Kidney glomerular epithelial cell (primary cell): ENCODE results near the gene CDH11.

Experiments used
- DNase-seq: peaks from one replicate; lab custom pipeline; 2025; lab: John Stamatoyannopoulos, UW

CDH11 gene

DNA sequence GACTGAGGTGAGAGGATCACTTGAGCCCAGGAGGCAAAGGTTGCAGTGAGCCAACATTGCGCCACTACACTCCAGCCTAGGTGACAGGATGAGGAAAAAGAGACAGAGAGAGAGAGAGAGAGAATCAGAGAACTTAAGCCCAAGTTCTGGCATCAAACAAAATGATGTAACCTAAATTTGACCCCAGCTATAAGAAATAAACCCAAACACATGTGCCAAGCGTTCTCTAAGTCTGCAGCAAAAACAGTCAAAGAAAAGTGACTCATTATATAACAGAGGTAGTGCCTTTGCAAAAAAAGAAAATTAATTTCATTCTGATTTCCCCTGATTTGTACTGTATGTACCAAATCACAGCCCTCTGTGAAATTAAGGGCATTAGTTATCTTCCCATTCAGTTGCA is 89.5 kb downstream of the CDH11 start:
- no peak for DNase-seq

DNA sequence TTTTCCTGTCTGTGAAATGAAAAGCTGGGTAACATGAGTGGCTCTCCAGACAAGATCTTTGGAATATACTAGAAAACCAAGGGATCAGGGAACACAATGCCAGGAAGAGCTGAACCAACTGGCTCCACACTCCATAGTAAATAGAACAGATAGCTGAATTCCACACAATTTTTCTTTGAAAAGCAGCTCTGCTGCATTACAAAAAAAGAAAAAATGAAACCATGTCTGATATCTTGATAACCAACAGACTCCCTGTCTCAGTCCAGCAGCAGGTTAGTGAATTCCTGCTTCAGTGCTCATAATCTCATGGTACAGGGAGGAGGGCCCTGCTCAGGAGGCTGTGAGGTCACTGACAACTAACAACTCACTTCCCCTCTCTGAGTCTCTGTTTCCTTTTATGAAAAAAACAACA is 97.1 kb downstream of the CDH11 start:
- DNase-seq: peak; percentile 42

DNA sequence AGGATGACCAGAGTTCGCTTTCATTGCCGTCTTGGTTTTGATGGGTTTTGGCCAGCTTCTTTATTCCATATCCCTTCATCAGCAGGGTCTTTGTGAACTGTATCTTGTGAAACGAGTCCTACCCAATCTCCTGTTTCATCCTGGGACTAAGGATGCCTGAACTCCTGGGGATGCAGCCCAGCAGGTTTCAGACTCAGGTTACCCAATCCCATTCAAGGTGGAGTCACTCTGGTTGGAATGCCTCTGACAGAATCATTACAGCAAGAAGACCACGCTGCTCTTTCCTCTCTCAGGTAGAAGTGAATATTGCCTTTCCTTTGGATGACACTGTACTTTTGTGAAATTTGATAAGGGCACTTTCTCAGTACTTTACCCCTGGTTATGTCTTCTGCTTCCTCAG is 98.1 kb downstream of the CDH11 start:
- no peak for DNase-seq

DNA sequence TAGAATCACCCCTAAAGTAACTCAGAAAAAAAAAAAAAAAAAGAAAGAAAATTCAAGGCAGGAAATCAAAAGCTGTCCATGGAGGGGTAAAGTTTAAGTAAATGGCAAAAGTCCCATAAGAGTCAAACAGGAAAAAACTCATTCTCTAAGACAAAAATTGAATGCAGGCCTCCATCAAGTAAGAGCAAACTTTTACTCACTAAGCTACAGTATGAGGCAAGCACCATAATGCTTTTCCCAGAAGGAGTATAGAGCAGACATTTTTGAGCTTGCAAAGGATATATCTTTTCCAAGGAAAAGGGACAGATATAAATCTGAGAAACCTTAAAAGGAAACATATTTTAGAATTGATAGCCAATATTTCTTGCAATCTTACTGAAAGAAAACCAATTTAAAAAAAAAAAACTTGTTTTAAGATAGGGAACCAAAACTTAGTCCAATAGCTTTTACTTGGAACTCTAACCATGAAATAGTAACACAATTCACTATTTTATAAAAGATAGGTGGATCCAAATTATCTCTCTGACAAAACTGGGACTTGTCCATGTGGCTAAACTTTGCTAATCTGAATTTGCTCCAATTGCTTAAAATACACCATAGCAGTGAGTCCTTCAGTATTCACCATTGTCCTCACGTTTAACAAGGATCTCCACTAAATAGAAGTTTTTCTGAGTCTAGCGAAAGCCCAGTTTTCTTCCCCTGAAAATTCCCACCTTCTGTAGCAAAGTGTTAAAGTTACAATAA is 99.8 kb downstream of the CDH11 start:
- no peak for DNase-seq

- DNase-seq: no peak
These were observed 105.1 kb downstream of the CDH11 start for GRCh38 chr16:65016754-65017153.

- no peak for DNase-seq
These were observed 106.3 kb downstream of the CDH11 start for GRCh38 chr16:65015599-65015998.

- no peak for DNase-seq
These were observed 109.5 kb downstream of the CDH11 start for GRCh38 chr16:65012357-65012756.

DNA sequence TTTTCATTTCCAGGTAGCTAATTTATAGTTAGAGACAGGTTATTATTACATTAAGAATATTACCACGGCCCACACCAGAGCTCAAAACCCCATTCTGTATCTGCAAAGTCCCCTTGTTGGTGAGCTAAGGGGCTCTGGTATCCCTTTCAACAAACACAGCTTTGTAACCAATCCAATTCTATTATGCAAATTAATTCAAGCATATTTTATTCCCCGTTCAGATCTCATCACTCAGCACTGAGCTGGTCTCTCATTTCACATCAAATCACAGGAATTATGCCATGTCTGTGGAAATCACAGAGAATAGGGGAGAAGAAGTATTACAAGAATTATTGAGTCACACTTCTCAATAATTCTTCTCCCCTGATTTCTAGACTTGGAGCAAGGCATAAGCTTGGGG is 111.7 kb downstream of the CDH11 start:
- no peak for DNase-seq

DNA sequence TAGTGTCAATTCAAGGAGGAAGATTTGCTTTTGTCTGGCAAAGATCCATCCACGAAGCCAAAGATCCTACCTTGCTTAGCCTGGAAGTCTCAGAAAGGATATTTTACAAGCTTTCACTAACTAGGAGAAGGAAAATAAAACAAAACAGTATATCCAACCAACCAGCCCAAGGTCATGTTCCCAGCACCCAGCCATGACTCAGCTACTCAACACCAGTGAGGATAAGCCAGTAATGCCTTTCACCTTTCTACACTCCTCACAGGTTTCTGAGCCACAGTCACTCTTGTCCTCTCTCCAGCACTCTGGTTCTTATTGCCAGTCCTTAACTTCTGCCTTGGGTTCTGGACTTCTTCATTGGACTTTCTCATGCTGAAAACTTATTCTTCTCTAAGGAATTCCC is 116.2 kb downstream of the CDH11 start:
- no peak for DNase-seq

DNA sequence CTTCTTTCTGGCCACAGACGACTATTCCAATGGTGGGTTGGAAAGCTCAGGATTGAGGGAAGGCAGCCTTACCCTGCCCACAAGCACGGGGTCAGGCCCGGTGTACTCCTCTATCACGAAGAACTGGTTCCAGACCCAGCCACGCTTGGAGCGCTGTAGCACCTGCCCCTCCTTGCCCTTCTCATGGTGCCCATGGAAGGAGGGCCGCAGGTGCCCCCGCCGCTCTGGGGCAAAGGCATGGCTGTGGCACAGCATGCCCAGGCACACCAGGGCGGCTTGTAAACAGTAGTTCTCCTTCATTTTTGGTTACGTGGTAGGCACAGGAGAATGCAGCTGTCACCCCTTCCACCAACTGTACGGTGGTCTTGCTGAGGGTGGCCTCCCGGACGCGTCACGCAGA is 117.3 kb downstream of the CDH11 start:
- no peak for DNase-seq

- DNase-seq: no peak
These were observed 118.2 kb downstream of the CDH11 start for GRCh38 chr16:65003621-65004020.

DNA sequence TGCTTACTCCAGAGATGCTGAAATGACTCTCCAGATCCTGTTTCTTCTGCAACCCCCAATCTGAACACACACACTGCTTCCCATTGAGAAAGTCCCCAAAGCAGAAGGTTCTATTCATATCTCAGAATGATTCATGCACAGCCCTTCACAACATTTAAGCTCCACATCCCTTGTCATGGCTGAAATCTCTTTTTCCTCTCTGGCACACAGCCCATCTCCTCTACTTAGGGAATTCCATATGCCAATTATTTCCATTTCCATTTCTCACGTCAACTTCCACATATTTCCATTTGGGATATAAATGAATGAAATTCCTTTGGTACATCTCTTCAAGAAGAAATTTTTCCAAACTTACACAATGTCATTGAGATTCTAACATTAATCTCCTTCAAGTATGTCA is 119.6 kb downstream of the CDH11 start:
- no peak for DNase-seq

- DNase-seq: no peak
These were observed 121.2 kb downstream of the CDH11 start for GRCh38 chr16:65000654-65001053.

GRCh38 chr16:64997751-64998150 is 124.1 kb downstream of the CDH11 start:
- no peak for DNase-seq

GRCh38 chr16:64997121-64997520 is 124.7 kb downstream of the CDH11 start:
- no peak for DNase-seq

DNA sequence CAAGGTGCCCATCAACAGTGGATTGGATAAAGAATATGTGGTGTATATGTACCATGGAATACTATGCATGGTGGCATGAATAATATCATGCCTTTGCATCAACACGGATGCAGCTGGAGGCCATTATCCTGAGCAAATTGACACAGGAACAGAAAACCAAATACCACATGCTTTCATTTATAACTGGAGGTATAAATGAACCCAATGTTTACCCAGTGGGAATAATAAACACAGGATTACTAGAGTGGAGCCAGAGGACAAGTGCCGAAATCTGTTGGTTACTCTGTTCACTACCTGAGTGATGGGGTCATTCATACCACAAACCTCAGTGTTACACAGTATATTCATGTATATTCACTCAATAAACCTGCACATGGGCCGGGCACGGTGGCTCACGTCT is 125.2 kb downstream of the CDH11 start:
- no peak for DNase-seq

- DNase-seq: no peak
These were observed 128.4 kb downstream of the CDH11 start for GRCh38 chr16:64993464-64993863.

- DNase-seq: no peak
These were observed 130.9 kb downstream of the CDH11 start for GRCh38 chr16:64991001-64991400.

DNA sequence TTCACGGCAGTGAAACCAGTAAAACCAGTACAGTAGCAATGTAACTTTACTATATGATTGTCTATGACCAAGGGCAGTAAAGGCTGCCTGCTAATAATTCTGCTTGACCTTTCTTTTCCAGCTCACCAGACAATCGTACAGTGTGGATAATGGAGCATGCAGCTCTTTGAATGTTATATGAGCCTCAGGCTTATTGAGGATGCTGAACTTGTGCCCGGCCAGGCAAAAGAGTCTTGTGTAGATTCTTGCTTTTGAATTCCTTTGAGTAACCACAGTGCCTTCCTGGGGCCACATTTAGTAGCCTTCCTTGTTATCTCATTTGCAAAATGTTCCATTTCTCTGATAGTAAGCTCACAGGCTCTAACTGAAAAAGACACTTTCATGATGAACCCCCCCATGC is 131.8 kb downstream of the CDH11 start:
- DNase-seq: no peak

DNA sequence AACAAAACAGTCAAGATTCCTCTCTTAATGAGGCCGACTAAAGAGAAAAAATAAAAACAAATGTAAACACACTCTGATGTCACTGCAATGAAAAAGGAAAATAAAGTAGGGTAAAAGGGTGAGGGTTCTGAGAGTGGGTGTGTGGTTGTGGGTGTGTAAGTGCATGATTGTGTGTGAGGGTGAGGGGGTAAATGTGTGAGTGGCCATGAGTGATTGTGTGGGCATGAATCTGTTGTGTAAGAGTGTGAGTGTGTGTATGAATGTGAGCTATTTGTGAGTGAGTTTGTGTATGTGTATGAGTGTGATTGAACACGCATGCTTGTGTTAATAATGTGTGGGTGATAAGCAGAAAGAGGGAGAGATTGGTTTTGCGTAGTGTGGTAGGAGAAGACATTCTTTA is 132.8 kb downstream of the CDH11 start:
- no peak for DNase-seq

- DNase-seq: peak; percentile 85
These were observed 137.9 kb downstream of the CDH11 start for GRCh38 chr16:64983963-64984362.

DNA sequence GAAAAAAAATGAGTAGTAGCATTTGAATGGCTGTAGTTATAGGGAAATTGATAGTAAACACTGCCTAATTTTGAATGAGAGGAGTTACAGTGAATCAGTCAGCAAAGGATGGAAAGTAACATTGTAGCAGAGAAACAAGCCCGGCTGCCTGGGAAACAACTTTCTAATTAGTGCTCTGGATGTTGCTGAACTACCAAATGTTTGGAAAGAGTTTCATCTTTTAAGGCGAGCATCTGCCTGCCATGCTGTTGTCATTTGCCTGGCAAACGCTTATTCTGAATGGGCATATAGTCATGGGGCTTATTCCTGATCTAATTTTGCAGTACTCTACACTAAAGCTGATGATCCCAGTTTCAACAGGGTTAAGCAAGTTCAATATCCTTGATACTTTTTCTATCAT is 138.6 kb downstream of the CDH11 start:
- no peak for DNase-seq

DNA sequence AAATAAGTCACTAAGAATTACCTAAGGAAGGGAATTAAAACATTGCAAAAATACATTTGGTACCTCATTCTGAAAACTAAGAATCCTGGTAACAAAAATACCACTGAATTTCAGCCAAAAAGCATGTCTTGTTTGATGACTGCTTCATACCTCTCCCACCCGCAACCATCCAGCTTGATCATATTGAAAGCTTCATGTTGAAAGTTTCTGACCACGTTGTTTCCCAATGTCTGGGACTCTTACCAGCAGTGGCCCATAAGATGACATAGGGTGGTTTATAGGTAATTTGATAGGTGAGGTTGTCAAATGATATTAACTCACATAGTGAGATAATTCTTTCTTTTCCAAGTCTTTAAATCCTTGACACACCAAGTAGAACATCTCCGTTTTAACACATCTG is 139.3 kb downstream of the CDH11 start:
- DNase-seq: no peak

DNA sequence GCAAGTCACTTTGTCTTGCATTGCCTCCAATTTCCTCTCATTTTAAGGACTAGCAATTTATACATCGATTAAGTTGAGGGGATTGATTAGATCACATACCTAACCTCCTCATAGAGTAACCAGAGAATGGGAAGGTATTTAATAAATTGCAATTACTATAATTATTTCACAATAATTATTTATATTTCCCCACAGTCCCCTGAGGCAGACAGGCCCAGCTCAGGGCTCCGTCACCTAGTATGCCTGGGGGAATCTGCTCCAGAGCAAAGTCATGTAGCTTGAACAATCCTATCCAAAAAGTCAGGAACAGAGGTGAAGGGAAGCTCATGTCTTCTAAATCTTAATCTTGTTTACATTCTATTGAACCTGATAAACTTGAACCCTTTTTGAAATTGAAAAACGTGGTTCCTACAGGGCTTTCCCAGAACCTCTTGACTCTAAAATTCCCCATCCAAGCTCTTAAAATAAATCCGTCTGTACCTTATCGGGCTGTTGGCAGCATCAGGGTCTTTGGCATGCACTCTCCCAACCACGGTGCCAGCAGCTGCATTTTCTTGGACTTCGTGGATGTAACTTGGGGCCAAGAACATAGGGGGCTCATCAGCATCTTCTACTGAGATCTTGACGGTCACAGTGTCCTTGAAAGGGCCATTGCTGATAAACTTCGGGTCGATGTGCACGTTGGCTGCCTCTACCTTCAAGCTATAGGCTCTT is 140.1 kb downstream of the CDH11 start:
- no peak for DNase-seq
